Activated CD8-positive, alpha-beta T cell treated with anti-CD3 and anti-CD28 coated beads for 36 hours (primary cell): ENCODE results near the gene SLC30A2. TPM values are rescaled to one million over a fixed set of nuclear protein-coding genes. Genes with fewer than 3 reads are reported as not detected.

ENCODE experiments used
- ATAC-seq: fragments of 200-7000 bp; cut with Tn5 transposase; one replicate; pipeline ENCODE4 v1.10.0; 2021; ENCODE audit warnings: mild to moderate bottlenecking, moderate library complexity
- CTCF ChIA-PET: fragments of 350-600 bp; sonication (Branson Sonifier 250); formaldehyde crosslinking; loops from one replicate; lab custom pipeline; 2021; ENCODE audit warnings: antibody characterized with exemption; lab: Charles Lee
- POLR2A ChIA-PET: fragments of 350-600 bp; sonication (Branson Sonifier 250); formaldehyde crosslinking; loops from one replicate; lab custom pipeline; 2021; ENCODE audit warnings: antibody characterized with exemption; lab: Charles Lee
- DNase-seq: peaks from one replicate; pipeline ENCODE4 v3.0.0-alpha.2; 2020
- H3K27ac Mint-ChIP-seq: one replicate; pipeline ENCODE4 v1.8.0; 2021; ENCODE audit warnings: mild to moderate bottlenecking, mixed read lengths
- H3K27me3 Mint-ChIP-seq: one replicate; pipeline ENCODE4 v1.8.0; 2021; ENCODE audit warnings: mixed read lengths
- H3K36me3 Mint-ChIP-seq: one replicate; pipeline ENCODE4 v1.8.0; 2021; ENCODE audit warnings: low read depth, mixed read lengths
- H3K4me1 Mint-ChIP-seq: one replicate; pipeline ENCODE4 v1.8.0; 2021; ENCODE audit warnings: low read depth, mixed read lengths
- H3K4me3 Mint-ChIP-seq: one replicate; pipeline ENCODE4 v1.8.0; 2021; ENCODE audit warnings: mild to moderate bottlenecking, moderate library complexity, mixed read lengths
- H3K9me3 Mint-ChIP-seq: one replicate; pipeline ENCODE4 v1.8.0; 2021; ENCODE audit warnings: mixed read lengths
- CTCF ChIP-seq: fragments of 200-600 bp; IDR thresholded peaks from one replicate; pipeline ENCODE4 v1.8.0; 2022; ENCODE audit warnings: antibody characterized with exemption, mild to moderate bottlenecking
- intact Hi-C: fragments of 100-400 bp; cut with micrococcal nuclease; formaldehyde crosslinking; loops from one replicate; pipeline ENCODE4 v1.10.0; 2022
- total RNA-seq, 2 experiments: library from RNA; stranded (reverse); gene quantifications; one replicate each; pipeline ENCODE4 v1.2.3, GENCODE V29; 2021

The SLC30A2 gene
- total RNA-seq, 2 experiments from 2014 or later: not detected

GRCh38 chr1:26050248-26050640, 4.3 kb upstream of the SLC30A2 start:
- Mint-ChIP-seq H3K27ac (no peak overlapping the region), H3K9me3 (no peaks in the 10 kb centered on the region), H3K4me1 (peaks cover under 1% of the 10 kb centered on the region), H3K27me3 (peaks cover 54% of the 10 kb centered on the region), H3K4me3 (no peak overlapping the region), H3K36me3 (no peaks in the 10 kb centered on the region)
- intact Hi-C loops: no loop called here
- POLR2A ChIA-PET: no interaction called here
- ATAC-seq (no peak), DNase-seq (no peak)
- TF ChIP-seq CTCF: no peak
- CTCF ChIA-PET: no interaction called here

- DNase-seq (no peak), ATAC-seq (no peak)
- intact Hi-C loops: no loop called here
- Mint-ChIP-seq H3K36me3 (no peaks in the 10 kb centered on the region), H3K9me3 (no peaks in the 10 kb centered on the region), H3K4me3 (no peak overlapping the region), H3K27me3 (peaks cover 56% of the 10 kb centered on the region), H3K4me1 (peaks cover 2% of the 10 kb centered on the region), H3K27ac (no peak overlapping the region)
- TF ChIP-seq CTCF: no peak
- ChIA-PET CTCF (interaction anchor here (0.9 kb wide), 1 partner anchor 14 kb away, joined by 3 read pairs; no protein-coding TSS in a partner anchor), POLR2A (no interaction called here)
These were observed 3.8 kb upstream of the SLC30A2 start for GRCh38 chr1:26049531-26050247.

- no peaks in the 10 kb centered on the region for H3K9me3 Mint-ChIP-seq
- ChIA-PET POLR2A (no interaction called here), CTCF (interaction anchor here (5.0 kb wide), 1 partner anchor 13 kb away, joined by 31 read pairs; no protein-coding TSS in a partner anchor)
- ATAC-seq (no peak), DNase-seq (no peak)
- no peak overlapping the region for H3K4me3 Mint-ChIP-seq
- H3K27ac Mint-ChIP-seq: no peak overlapping the region
- peaks cover 62% of the 10 kb centered on the region for H3K27me3 Mint-ChIP-seq
- intact Hi-C loops: no loop called here
- peaks cover 2% of the 10 kb centered on the region for H3K4me1 Mint-ChIP-seq
- TF ChIP-seq CTCF: no peak
- no peaks in the 10 kb centered on the region for H3K36me3 Mint-ChIP-seq
These were observed 1.5 kb upstream of the SLC30A2 start for GRCh38 chr1:26047278-26047874.

GRCh38 chr1:26046246-26047095, 553 bp upstream of the SLC30A2 start:
- H3K9me3 Mint-ChIP-seq: no peaks in the 10 kb centered on the region
- POLR2A ChIA-PET: no interaction called here
- CTCF ChIA-PET: interaction anchor here (1.6 to 5.0 kb wide), 2 partner anchors 8 to 12 kb away, joined by 4 to 31 read pairs; no protein-coding TSS in a partner anchor
- H3K36me3 Mint-ChIP-seq: no peaks in the 10 kb centered on the region
- no peak overlapping the region for H3K4me3 Mint-ChIP-seq
- no peak overlapping the region for H3K27ac Mint-ChIP-seq
- peaks cover 2% of the 10 kb centered on the region for H3K4me1 Mint-ChIP-seq
- ATAC-seq (no peak), DNase-seq (no peak)
- intact Hi-C loops: no loop called here
- TF ChIP-seq CTCF: no peak
- peaks cover 58% of the 10 kb centered on the region for H3K27me3 Mint-ChIP-seq
